GM23338 (cell line): ENCODE results near the gene XKR8. TPM values are rescaled to one million over a fixed set of nuclear protein-coding genes. Genes with fewer than 3 reads are reported as not detected.

Experiments
- ATAC-seq: fragments of 200-7000 bp; cut with Tn5 transposase; 3 replicates; pipeline ENCODE4 v1.9.1; 2020
- DNase-seq: peaks from one replicate; pipeline ENCODE4 v3.0.0-alpha.2; 2015; ENCODE audit warnings: low spot score
- H2AFZ ChIP-seq: fragments of 200-600 bp; sonication (generic); 2 replicates; pipeline ENCODE4 v1.8.0; 2016; ENCODE audit warnings: antibody characterized with exemption, mild to moderate bottlenecking, moderate library complexity
- H3F3A ChIP-seq: fragments of 200-600 bp; sonication (generic); replicated peaks from 2 replicates; pipeline ENCODE4 v1.8.0; 2017; ENCODE audit warnings: antibody characterized with exemption, mixed run types, low read depth
- H3K27ac ChIP-seq: fragments of 200-600 bp; sonication (generic); 2 replicates; pipeline ENCODE4 v1.6.1; 2016; ENCODE audit warnings: low read depth
- H3K27me3 ChIP-seq: fragments of 200-600 bp; sonication (generic); 2 replicates; pipeline ENCODE4 v1.8.0; 2016; ENCODE audit warnings: mild to moderate bottlenecking, mixed run types, moderate library complexity; ENCODE audit not compliant: insufficient read depth
- H3K36me3 ChIP-seq: fragments of 200-600 bp; sonication (generic); 2 replicates; pipeline ENCODE4 v1.8.0; 2016; ENCODE audit warnings: mild to moderate bottlenecking; ENCODE audit not compliant: insufficient read depth
- H3K4me1 ChIP-seq: fragments of 200-600 bp; sonication (generic); 2 replicates; pipeline ENCODE4 v1.8.0; 2016; ENCODE audit warnings: mild to moderate bottlenecking, moderate library complexity; ENCODE audit not compliant: insufficient read depth
- H3K4me2 ChIP-seq: fragments of 200-600 bp; sonication (generic); 2 replicates; pipeline ENCODE4 v1.7.1; 2017; ENCODE audit warnings: mixed run types
- H3K4me3 ChIP-seq: fragments of 200-600 bp; sonication (generic); 2 replicates; pipeline ENCODE4 v1.6.1; 2016; ENCODE audit warnings: mixed run types
- H3K79me2 ChIP-seq: fragments of 200-600 bp; sonication (generic); replicated peaks from 2 replicates; pipeline ENCODE4 v1.8.0; 2017; ENCODE audit warnings: mild to moderate bottlenecking; ENCODE audit not compliant: insufficient read depth
- H3K9me2 ChIP-seq: fragments of 200-600 bp; sonication (generic); 2 replicates; pipeline ENCODE4 v1.8.0; 2017; ENCODE audit not compliant: insufficient read depth
- H4K20me1 ChIP-seq: fragments of 200-600 bp; sonication (generic); replicated peaks from 2 replicates; pipeline ENCODE4 v1.8.0; 2017; ENCODE audit warnings: mild to moderate bottlenecking; ENCODE audit not compliant: insufficient read depth
- H3K27ac Mint-ChIP-seq: 2 replicates; pipeline ENCODE4 v1.8.0; 2020; ENCODE audit warnings: inconsistent platforms, mild to moderate bottlenecking, moderate library complexity, mixed read lengths
- H3K27me3 Mint-ChIP-seq: 3 replicates; pipeline ENCODE4 v1.8.0; 2022; ENCODE audit warnings: low read depth, mild to moderate bottlenecking, moderate library complexity, mixed read lengths, inconsistent platforms; ENCODE audit not compliant: insufficient read depth, poor library complexity
- H3K36me3 Mint-ChIP-seq: 3 replicates; pipeline ENCODE4 v1.8.0; 2021; ENCODE audit warnings: low read depth, mild to moderate bottlenecking, inconsistent platforms, moderate library complexity, mixed read lengths
- H3K4me1 Mint-ChIP-seq: 3 replicates; pipeline ENCODE4 v1.8.0; 2020; ENCODE audit warnings: mild to moderate bottlenecking, inconsistent platforms, mixed read lengths
- H3K4me3 Mint-ChIP-seq: 3 replicates; pipeline ENCODE4 v1.8.0; 2021; ENCODE audit warnings: moderate library complexity, mild to moderate bottlenecking, inconsistent platforms, mixed read lengths
- H3K9me3 Mint-ChIP-seq: 3 replicates; pipeline ENCODE4 v1.8.0; 2020; ENCODE audit warnings: moderate library complexity, mild to moderate bottlenecking, inconsistent platforms, mixed read lengths
- EZH2 ChIP-seq: fragments of 200-600 bp; sonication (generic); IDR thresholded peaks from one replicate; pipeline ENCODE4 v1.8.0; 2017; ENCODE audit warnings: antibody characterized with exemption, mild to moderate bottlenecking, low read depth; ENCODE audit not compliant: unreplicated experiment
- EZH2phosphoT487 ChIP-seq: fragments of 200-600 bp; sonication (generic); IDR thresholded peaks from one replicate; pipeline ENCODE4 v1.8.1; 2018; ENCODE audit warnings: antibody characterized with exemption; ENCODE audit not compliant: unreplicated experiment
- NANOG ChIP-seq: IDR thresholded peaks from 2 replicates; pipeline ENCODE4 v1.6.1; 2016; ENCODE audit warnings: antibody characterized with exemption, borderline replicate concordance
- POLR2AphosphoS5 ChIP-seq: IDR thresholded peaks from 2 replicates; pipeline ENCODE4 v1.6.1; 2016; ENCODE audit warnings: antibody characterized with exemption, low read depth
- STAT1 ChIP-seq: IDR thresholded peaks from one replicate; pipeline ENCODE4 v1.6.1; 2016; ENCODE audit warnings: antibody characterized with exemption; ENCODE audit not compliant: unreplicated experiment
- ZNF114 ChIP-seq: fragments of 250-450 bp; sonication (Bioruptor Pico); IDR thresholded peaks from 2 replicates; pipeline ENCODE4 v1.5.0; 2020; ENCODE audit warnings: mild to moderate bottlenecking, moderate library complexity
- ZNF331 ChIP-seq: fragments of 250-450 bp; sonication (Bioruptor Pico); IDR thresholded peaks from 2 replicates; pipeline ENCODE4 v1.5.0; 2020; ENCODE audit warnings: low read depth, mild to moderate bottlenecking, moderate library complexity
- polyA plus RNA-seq: library from polyadenylated mRNA; unstranded; fragments of >200 nt; fragmentation: Nextera tagmentation; extraction: Ambion mirVana; gene quantifications from 2 replicates; pipeline ENCODE4 v1.2.1, GENCODE V29; 2016
- total RNA-seq: library from RNA; depleted of rRNA; stranded (reverse); fragments of >200 nt; shearing (Covaris generic); gene quantifications from 2 replicates; pipeline ENCODE4 v1.2.3, GENCODE V29; 2014
- TF ChIP-seq, protein P1 (sequence below): fragments of 250-450 bp; sonication (Bioruptor Pico); IDR thresholded peaks from 2 replicates; pipeline ENCODE4 v1.5.0; 2020; ENCODE audit warnings: mild to moderate bottlenecking, moderate library complexity
- TF ChIP-seq, protein P2 (sequence below): IDR thresholded peaks from 2 replicates; pipeline ENCODE4 v1.6.1; 2016; ENCODE audit warnings: antibody characterized with exemption
- TF ChIP-seq, protein P3 (sequence below), 2 experiments: fragments of 200-600 bp in 1 of 2; sonication (generic) in 1 of 2; conservative IDR thresholded peaks; 2 replicates each; pipeline versions ENCODE4 v1.5.1 to v1.6.1; 2016 to 2017; ENCODE audit warnings: antibody characterized with exemption in 2 of 2, low read depth in 2 of 2, mild to moderate bottlenecking in 2 of 2, moderate library complexity in 1 of 2

The XKR8 gene
- total and polyA plus RNA-seq, 2 experiments from 2014 or later, result 8.2 to 13.1 TPM

DNA sequence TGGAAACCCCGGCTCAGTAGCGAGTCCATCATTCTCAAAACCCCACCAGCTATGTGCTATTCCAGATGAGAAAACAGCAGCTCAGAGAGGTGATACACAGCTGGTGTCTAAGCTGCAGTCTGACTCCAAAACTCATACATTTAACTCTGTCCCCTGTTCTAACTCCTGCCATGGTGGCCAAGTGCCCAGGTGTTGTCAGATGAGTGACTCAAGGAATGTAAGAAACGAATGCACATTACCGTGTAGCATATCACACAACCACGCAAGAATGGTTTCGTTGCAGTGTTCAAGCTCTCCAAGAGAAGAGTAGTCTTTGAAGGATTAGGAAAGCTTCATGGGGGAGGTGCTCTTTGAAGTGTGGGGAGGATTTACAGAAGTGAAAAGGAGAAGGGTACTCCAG is 4.7 kb upstream of the XKR8 start (continued):
- TF ChIP-seq, protein P1, sequence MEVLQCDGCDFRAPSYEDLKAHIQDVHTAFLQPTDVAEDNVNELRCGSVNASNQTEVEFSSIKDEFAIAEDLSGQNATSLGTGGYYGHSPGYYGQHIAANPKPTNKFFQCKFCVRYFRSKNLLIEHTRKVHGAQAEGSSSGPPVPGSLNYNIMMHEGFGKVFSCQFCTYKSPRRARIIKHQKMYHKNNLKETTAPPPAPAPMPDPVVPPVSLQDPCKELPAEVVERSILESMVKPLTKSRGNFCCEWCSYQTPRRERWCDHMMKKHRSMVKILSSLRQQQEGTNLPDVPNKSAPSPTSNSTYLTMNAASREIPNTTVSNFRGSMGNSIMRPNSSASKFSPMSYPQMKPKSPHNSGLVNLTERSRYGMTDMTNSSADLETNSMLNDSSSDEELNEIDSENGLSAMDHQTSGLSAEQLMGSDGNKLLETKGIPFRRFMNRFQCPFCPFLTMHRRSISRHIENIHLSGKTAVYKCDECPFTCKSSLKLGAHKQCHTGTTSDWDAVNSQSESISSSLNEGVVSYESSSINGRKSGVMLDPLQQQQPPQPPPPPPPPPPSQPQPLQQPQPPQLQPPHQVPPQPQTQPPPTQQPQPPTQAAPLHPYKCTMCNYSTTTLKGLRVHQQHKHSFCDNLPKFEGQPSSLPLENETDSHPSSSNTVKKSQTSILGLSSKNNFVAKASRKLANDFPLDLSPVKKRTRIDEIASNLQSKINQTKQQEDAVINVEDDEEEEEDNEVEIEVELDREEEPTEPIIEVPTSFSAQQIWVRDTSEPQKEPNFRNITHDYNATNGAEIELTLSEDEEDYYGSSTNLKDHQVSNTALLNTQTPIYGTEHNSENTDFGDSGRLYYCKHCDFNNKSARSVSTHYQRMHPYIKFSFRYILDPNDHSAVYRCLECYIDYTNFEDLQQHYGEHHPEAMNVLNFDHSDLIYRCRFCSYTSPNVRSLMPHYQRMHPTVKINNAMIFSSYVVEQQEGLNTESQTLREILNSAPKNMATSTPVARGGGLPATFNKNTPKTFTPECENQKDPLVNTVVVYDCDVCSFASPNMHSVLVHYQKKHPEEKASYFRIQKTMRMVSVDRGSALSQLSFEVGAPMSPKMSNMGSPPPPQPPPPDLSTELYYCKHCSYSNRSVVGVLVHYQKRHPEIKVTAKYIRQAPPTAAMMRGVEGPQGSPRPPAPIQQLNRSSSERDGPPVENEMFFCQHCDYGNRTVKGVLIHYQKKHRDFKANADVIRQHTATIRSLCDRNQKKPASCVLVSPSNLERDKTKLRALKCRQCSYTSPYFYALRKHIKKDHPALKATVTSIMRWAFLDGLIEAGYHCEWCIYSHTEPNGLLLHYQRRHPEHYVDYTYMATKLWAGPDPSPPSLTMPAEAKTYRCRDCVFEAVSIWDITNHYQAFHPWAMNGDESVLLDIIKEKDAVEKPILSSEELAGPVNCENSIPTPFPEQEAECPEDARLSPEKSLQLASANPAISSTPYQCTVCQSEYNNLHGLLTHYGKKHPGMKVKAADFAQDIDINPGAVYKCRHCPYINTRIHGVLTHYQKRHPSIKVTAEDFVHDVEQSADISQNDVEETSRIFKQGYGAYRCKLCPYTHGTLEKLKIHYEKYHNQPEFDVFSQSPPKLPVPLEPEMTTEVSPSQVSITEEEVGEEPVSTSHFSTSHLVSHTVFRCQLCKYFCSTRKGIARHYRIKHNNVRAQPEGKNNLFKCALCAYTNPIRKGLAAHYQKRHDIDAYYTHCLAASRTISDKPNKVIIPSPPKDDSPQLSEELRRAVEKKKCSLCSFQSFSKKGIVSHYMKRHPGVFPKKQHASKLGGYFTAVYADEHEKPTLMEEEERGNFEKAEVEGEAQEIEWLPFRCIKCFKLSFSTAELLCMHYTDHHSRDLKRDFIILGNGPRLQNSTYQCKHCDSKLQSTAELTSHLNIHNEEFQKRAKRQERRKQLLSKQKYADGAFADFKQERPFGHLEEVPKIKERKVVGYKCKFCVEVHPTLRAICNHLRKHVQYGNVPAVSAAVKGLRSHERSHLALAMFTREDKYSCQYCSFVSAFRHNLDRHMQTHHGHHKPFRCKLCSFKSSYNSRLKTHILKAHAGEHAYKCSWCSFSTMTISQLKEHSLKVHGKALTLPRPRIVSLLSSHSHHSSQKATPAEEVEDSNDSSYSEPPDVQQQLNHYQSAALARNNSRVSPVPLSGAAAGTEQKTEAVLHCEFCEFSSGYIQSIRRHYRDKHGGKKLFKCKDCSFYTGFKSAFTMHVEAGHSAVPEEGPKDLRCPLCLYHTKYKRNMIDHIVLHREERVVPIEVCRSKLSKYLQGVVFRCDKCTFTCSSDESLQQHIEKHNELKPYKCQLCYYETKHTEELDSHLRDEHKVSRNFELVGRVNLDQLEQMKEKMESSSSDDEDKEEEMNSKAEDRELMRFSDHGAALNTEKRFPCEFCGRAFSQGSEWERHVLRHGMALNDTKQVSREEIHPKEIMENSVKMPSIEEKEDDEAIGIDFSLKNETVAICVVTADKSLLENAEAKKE (CRISPR knock-in tag), result no peak
- TF ChIP-seq, protein P2, sequence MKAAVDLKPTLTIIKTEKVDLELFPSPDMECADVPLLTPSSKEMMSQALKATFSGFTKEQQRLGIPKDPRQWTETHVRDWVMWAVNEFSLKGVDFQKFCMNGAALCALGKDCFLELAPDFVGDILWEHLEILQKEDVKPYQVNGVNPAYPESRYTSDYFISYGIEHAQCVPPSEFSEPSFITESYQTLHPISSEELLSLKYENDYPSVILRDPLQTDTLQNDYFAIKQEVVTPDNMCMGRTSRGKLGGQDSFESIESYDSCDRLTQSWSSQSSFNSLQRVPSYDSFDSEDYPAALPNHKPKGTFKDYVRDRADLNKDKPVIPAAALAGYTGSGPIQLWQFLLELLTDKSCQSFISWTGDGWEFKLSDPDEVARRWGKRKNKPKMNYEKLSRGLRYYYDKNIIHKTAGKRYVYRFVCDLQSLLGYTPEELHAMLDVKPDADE, result no peak

DNA sequence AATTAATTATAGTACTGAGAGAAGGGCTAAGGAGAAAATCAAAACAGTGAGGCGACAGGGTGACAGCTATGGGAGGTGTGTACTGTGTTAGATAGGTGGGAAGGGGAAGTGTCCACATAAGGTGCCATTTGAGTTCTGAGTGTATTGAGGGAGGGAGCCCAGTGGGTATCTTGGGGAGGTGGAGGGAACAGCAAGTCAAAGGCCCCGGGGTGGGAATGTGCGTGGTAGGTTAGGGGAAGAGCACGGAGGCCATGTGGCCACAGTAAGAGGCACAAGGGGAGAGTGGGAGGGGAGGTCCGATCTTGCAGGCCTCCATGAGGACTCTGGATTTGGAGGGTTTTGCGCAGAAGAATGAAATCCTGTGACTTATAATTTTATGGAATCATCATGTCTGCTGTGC is 3.0 kb upstream of the XKR8 start:
- no peak overlapping the region for H3K4me3 Mint-ChIP-seq
- H3K27ac ChIP-seq, result no peak overlapping the region
- H3K36me3 ChIP-seq, result peaks cover 16% of the 10 kb centered on the region
- H3K27ac Mint-ChIP-seq, result no peak overlapping the region; the same call in 1 of the 2 replicates
- no peak overlapping the region for H2AFZ ChIP-seq
- no peaks in the 10 kb centered on the region for H3K9me2 ChIP-seq
- H3K79me2 ChIP-seq, result peaks cover 6% of the 10 kb centered on the region; the same call in 1 of the 2 replicates
- ATAC-seq, result no peak
- no peak for DNase-seq
- H4K20me1 ChIP-seq, result no peaks in the 10 kb centered on the region; the same call in 1 of the 2 replicates
- peaks cover 13% of the 10 kb centered on the region for H3F3A ChIP-seq
- peaks cover 12% of the 10 kb centered on the region for H3K4me1 Mint-ChIP-seq
- peaks cover 49% of the 10 kb centered on the region for H3K36me3 Mint-ChIP-seq
- H3K27me3 ChIP-seq, result no peaks in the 10 kb centered on the region
- H3K4me2 ChIP-seq, result no peak overlapping the region
- no peak overlapping the region for H3K4me3 ChIP-seq
- peaks cover 17% of the 10 kb centered on the region; the same call in 1 of the 2 replicates for H3K4me1 ChIP-seq
- no peaks in the 10 kb centered on the region for H3K9me3 Mint-ChIP-seq
- H3K27me3 Mint-ChIP-seq, result peaks cover 11% of the 10 kb centered on the region
- TF ChIP-seq NANOG (no peak), STAT1 (no peak), ZNF114 (no peak), ZNF331 (CRISPR knock-in tag) (no peak), POLR2AphosphoS5 (no peak), EZH2phosphoT487 (no peak), EZH2 (no peak)
- TF ChIP-seq, protein P3, sequence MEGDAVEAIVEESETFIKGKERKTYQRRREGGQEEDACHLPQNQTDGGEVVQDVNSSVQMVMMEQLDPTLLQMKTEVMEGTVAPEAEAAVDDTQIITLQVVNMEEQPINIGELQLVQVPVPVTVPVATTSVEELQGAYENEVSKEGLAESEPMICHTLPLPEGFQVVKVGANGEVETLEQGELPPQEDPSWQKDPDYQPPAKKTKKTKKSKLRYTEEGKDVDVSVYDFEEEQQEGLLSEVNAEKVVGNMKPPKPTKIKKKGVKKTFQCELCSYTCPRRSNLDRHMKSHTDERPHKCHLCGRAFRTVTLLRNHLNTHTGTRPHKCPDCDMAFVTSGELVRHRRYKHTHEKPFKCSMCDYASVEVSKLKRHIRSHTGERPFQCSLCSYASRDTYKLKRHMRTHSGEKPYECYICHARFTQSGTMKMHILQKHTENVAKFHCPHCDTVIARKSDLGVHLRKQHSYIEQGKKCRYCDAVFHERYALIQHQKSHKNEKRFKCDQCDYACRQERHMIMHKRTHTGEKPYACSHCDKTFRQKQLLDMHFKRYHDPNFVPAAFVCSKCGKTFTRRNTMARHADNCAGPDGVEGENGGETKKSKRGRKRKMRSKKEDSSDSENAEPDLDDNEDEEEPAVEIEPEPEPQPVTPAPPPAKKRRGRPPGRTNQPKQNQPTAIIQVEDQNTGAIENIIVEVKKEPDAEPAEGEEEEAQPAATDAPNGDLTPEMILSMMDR (conservative IDR thresholded peaks at IDR 0.05; ENCODE audit: low read depth in 2 of 2), result no peak
- TF ChIP-seq, protein P2, result no peak
